ENCODE results near the gene PSMD3. TPM values are rescaled to one million over a fixed set of nuclear protein-coding genes. Genes with fewer than 3 reads are reported as not detected.

PSMD3 gene
- total and polyA plus RNA-seq, 9 donors = 48.2 to 88.4 (median 73.4) TPM

- Histone ChIP-seq H3K27me3 (no peaks in the 10 kb centered on the region), H3K9me3 (no peaks in the 10 kb centered on the region), H3K36me3 (no peaks in the 10 kb centered on the region), H3K4me1 (ENCODE audit: insufficient read depth) (peaks cover 3% of the 10 kb centered on the region), H3K4me3 (no peak overlapping the region), H3K27ac (no peak overlapping the region)
- no peak for DNase-seq
- intact Hi-C loops (cut with DNase I) = no loop called here
- TF ChIP-seq EP300 (IDR thresholded peaks at IDR 0.05) = no peak
- no peak for TF ChIP-seq CTCF (IDR thresholded peaks at IDR 0.05)
- TF ChIP-seq POLR2A (IDR thresholded peaks at IDR 0.05) = no peak
- 66 to 70% (median 68%) methylated on average over 5 of the region's 5 CpGs for WGBS, 3 donors
These were observed 47.0 kb downstream of the PSMD3 start for GRCh38 chr17:40027614-40028012.

- no peak for DNase-seq
- H3K27ac ChIP-seq = no peak overlapping the region
- no peaks in the 10 kb centered on the region for H3K27me3 ChIP-seq
- peaks cover 3% of the 10 kb centered on the region for H3K4me1 ChIP-seq (ENCODE audit: insufficient read depth)
- H3K36me3 ChIP-seq = no peaks in the 10 kb centered on the region
- no peaks in the 10 kb centered on the region for H3K9me3 ChIP-seq
- no peak for TF ChIP-seq EP300 (IDR thresholded peaks at IDR 0.05)
- TF ChIP-seq POLR2A (IDR thresholded peaks at IDR 0.05) = no peak
- TF ChIP-seq CTCF (IDR thresholded peaks at IDR 0.05) = no peak
- H3K4me3 ChIP-seq = no peak overlapping the region
- WGBS, 3 donors = 82 to 86% (median 84%) methylated on average over 13 of the region's 13 CpGs
- intact Hi-C loops (cut with DNase I) = no loop called here
These were observed 48.0 kb downstream of the PSMD3 start for GRCh38 chr17:40028595-40028994.

- Histone ChIP-seq H3K9me3 (no peaks in the 10 kb centered on the region), H3K27me3 (no peaks in the 10 kb centered on the region), H3K4me1 (ENCODE audit: insufficient read depth) (peaks cover 2% of the 10 kb centered on the region), H3K27ac (no peak overlapping the region), H3K36me3 (no peaks in the 10 kb centered on the region), H3K4me3 (no peak overlapping the region)
- no peak for DNase-seq
- TF ChIP-seq EP300 (IDR thresholded peaks at IDR 0.05) = no peak
- TF ChIP-seq POLR2A (IDR thresholded peaks at IDR 0.05) = no peak
- TF ChIP-seq CTCF (IDR thresholded peaks at IDR 0.05) = no peak
- 91 to 95% (median 93%) methylated on average over 11 of the region's 11 CpGs for WGBS, 3 donors
- intact Hi-C loops (cut with DNase I) = loop anchor here in 1 of 4 donors (10.0 kb wide), 1 partner anchor 143 kb away; the partner anchor contains the start of gene RAPGEFL1
These were observed 51.1 kb downstream of the PSMD3 start for GRCh38 chr17:40031706-40032105.

GRCh38 chr17:40032322-40033320 lies 52.0 kb downstream of the PSMD3 start:
- H3K4me3 ChIP-seq = no peak overlapping the region
- no peak for DNase-seq
- WGBS, 3 donors = 91 to 93% (median 91%) methylated on average over 21 to 23 of the region's 23 CpGs
- no peak for TF ChIP-seq EP300 (IDR thresholded peaks at IDR 0.05)
- TF ChIP-seq CTCF (IDR thresholded peaks at IDR 0.05) = no peak
- TF ChIP-seq POLR2A (IDR thresholded peaks at IDR 0.05) = no peak
- no peaks in the 10 kb centered on the region for H3K36me3 ChIP-seq
- intact Hi-C loops (cut with DNase I) = loop anchor here in 1 of 4 donors (10.0 kb wide), 1 partner anchor 142 kb away; the partner anchor contains the start of gene RAPGEFL1
- no peaks in the 10 kb centered on the region for H3K27me3 ChIP-seq
- no peaks in the 10 kb centered on the region for H3K9me3 ChIP-seq
- H3K27ac ChIP-seq = no peak overlapping the region
- no peaks in the 10 kb centered on the region for H3K4me1 ChIP-seq (ENCODE audit: insufficient read depth)
